Keratinocyte (primary cell): ENCODE data around the gene CLDN9.
A peak's percentile ranks its signal among the peaks of the same experiment; 100 is the strongest.

Experiments
- CTCF ChIP-seq, 3 experiments: IDR thresholded peaks in 1 of 3; conservative IDR thresholded peaks in 1 of 3; optimal IDR thresholded peaks in 1 of 3; 2 replicates in 2 of 3; 3 replicates in 1 of 3; pipeline versions ENCODE3 to v1.5.1; 2011; ENCODE audit warnings: low read length in 3 of 3, mild to moderate bottlenecking in 3 of 3, moderate library complexity in 2 of 3, control low read depth in 1 of 3, inconsistent platforms in 1 of 3; ENCODE audit not compliant: insufficient read depth in 2 of 3; ENCODE audit errors: extremely low read depth in 1 of 3
- EZH2 ChIP-seq: IDR thresholded peaks from one replicate; pipeline ENCODE4 v1.6.1; 2012; ENCODE audit warnings: inconsistent platforms, mild to moderate bottlenecking, low read length, moderate library complexity

GRCh38 chr16:3046641-3047386 is 34.1 kb downstream of the CLDN9 start:
- TF ChIP-seq CTCF (optimal IDR thresholded peaks at IDR 0.05 in 1 of 3, IDR thresholded peaks at IDR 0.05 in 1 of 3, conservative IDR thresholded peaks at IDR 0.05 in 1 of 3; ENCODE audit: extremely low read depth in 1 of 3, insufficient read depth in 2 of 3, low read length in 3 of 3) (no peak), EZH2 (peak; percentile 88)
